GM19467 (cell line): ENCODE measurements around the gene RPS29.

ENCODE experiments used
- ATAC-seq: cut with Tn5 transposase; IDR thresholded peaks from one replicate; pipeline ENCODE4 v1.9.1; 2021; ENCODE audit warnings: mild to moderate bottlenecking, moderate library complexity; ENCODE audit not compliant: unreplicated experiment

Gene RPS29

DNA sequence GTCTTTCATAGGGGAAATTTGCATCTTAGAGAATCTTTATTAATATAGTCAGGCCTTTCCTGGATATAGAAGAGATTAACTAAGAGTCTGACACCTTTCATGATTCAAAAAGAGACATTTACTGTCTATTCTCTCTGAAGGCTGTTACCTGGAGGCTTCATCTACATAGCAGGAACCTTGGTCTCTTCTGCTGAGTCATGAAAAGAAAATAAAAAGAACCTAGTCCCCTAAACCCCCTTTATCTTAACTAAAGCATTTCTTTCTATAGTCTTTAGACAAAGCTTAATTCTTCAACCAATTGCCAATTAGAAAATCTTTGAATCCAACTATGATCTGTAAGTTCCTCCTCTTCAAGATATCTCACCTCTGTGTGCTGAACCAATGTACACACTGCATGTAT lies 33.1 kb downstream of the RPS29 start:
- ATAC-seq = no peak

DNA sequence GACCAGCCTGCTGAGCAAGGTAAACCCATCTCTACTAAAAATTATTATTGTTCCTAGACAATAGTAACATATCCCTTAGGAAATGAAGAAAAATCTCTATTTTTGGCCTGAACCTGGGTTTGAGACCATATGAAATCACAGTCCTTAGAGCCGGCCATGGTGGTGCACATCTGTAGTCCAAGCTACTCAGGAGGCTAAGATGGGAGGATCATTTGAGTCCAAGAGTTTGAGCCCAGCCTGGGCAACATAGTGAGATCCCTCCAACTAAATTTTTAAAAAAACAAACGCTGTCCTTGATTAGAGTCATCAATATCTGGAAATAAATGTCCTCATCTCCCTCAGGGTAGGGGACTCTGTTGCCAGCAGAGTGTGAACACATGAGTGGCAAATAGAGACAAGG lies 34.6 kb downstream of the RPS29 start:
- ATAC-seq = no peak

DNA sequence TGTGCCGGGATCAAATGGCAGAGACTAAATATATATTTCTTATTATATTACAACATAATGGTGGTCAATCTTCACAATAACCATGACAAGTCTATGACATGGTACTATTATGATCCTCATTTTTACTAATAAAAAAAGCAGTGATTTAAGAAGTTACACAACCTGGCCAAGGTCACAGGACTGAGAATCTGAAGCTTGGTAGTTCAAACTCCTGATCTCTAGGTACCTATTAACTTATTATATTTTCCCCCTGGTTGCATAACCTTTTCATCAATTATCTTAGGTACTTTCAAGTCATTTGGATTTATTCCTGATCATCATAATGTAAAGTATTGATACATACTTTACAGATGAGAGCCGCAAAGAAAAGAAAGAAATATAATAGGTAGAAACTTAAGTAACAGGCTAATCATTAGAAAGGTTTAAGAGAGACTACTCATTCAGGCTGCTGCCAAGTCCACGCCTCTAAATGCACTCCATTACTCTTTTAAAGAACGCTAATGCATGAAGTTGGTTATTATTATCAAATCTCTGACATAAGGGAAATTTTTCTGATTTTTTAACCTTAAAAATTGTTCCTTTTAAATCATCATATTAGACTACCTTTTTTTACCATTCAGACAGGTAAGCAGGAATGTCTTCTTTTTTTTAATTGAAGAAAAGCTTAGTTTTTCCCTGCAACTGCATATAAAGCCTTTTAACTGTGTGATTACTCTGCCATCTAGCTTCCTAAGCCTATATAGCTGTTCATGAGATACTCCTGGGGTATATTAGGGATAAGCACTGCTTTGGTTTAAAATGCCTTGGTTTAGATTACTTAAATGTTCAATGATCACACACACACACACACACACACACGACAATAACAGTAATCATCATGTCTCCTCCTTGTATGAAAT lies 35.6 kb downstream of the RPS29 start:
- ATAC-seq = no peak

DNA sequence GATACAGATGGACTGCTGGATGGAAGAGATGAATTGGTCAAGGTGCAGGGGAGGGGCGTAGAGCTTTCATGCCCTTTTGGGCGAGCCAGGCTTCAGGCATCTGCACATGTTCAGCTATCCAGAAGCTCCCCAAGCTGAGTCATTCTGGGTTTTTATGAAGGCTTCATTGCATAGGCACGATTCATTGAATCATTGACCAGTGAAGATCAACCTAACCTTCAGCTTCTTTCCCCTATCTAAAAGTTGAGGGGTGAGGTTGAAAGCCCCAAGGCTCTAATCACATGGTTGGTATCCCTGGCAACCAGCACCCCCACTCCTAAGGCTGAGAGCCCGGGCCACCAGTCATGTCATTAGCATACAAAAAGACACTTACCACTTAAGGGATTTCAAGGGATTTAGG lies 36.3 kb downstream of the RPS29 start:
- ATAC-seq = no peak

DNA sequence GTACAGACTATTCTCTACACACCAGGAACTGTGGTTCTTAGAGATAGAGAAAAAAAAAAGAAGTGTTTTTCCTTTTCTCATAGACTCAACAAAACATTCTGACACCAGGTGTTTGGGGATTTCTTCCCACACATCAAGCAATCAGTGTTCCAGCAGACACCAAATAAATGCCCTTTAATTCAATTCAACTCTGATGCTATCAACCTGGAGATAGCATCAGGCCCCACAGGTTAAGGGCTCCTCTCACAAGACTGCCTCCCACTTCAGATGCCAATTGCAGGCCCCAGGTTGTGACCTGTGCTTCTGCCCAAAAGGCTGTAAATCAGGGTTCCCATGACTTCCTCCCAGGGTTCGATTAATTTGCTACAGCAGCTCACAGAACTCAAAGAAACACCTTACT lies 36.7 kb downstream of the RPS29 start:
- no peak for ATAC-seq

DNA sequence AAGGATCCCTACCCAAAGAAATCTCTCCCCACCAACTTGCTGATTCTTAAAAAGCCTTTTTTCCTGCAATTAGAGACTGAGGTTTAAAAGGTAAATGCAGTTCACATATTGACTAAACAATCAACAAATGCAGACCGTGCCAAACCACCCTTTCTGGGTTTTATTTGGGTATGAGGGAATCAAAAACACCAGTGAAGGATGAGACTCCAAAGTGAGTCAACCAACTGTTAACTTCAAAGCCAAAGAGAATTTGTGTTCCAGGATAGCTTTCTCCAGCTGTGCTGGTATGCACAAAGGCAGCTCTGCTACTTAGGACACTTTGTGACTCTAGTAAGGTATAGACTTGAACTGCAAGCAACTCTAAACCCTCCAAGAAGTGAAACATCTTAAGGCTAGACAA lies 39.4 kb downstream of the RPS29 start:
- ATAC-seq = no peak

DNA sequence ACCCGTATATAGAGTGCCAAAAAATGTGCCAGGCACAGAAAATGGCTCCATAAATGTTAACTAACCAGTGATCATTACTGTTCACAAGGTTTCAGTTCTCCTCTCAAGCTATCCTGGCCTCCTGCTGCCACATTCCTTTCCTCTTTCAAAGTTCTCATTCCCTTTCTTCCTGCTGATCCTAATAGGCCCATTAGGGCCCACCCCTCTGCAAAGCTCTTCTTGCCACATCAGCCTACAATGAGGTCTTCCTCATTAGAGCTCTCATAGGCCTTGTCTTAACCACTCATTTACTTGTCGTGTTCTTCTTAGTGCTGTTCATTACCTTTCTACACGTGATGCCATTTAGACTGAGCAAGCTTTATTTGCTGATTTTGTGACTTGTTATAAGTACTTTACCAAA lies 40.5 kb downstream of the RPS29 start:
- ATAC-seq = no peak

DNA sequence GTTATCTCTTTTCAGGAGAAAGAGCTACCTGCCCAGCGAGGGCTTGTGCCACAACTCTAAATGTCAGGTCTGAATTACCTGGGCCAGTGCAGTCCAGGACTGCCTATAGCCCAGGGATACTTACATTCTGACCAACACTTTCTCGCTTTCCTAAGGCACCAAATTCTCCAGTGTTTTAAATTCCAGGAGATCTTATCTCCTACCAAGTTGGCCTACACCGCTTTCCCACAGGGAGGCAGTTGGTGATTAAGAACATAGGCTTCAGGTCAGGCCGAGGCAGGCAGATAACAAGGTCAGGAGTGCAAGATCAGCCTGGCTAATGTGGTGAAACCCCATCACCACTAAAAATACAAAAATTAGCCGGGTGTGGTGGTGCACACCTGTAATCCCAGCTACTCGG lies 41.1 kb downstream of the RPS29 start:
- no peak for ATAC-seq

DNA sequence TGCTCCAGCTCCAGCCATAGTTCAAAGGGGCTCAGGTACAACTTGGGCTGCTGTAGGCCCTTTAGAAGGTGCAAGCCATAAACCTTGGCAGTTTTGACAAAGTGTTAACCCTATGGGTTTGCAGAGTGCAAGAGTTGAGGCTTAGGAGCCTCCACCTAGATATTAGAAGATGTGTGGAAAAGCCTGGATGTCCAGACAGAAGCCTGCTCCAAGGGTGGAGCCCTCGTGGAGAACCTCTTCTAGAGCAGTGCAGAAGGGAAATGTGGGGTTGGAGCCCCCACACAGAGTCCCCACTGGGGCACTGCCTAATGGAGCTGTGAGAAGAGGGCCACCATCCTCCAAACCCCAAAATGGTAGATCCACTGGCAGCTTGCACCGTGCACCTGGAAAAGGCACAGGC lies 45.1 kb downstream of the RPS29 start:
- no peak for ATAC-seq

DNA sequence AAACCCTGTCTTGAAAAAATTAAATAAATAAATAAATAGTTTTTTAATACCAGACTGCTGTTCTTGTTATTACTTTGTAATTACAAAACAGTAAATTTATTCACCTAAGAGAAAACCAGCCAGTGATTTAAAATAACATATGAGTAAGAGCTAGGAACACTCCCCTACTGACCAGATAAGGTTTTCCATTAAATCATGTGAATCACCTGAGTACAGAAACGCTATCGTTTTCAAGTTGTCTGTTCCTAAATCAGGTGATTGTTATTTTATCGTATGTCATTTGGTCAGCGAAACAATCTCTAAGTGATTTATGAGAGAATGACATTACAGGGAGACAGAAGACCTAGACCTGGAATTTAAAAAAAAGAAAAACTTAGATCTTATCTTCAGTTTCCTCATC lies 47.3 kb downstream of the RPS29 start:
- ATAC-seq = no peak
